Choroid plexus epithelial cell (primary cell): Measurements from ENCODE around the gene EMILIN3.

Experiments
- DNase-seq: peaks from one replicate; pipeline ENCODE4 v3.0.0-alpha.2; 2010; ENCODE audit warnings: low read depth
- H3K4me3 ChIP-seq: 2 replicates; pipeline ENCODE4 v1.5.1; 2011; ENCODE audit warnings: low read depth, mild to moderate bottlenecking, control low read depth, low read length, moderate library complexity
- TF ChIP-seq, protein P1 (sequence below): conservative IDR thresholded peaks from 2 replicates; pipeline ENCODE4 v1.5.1; 2011; ENCODE audit warnings: low read depth, mild to moderate bottlenecking, control low read depth, inconsistent platforms, low read length, moderate library complexity

Gene EMILIN3

DNA sequence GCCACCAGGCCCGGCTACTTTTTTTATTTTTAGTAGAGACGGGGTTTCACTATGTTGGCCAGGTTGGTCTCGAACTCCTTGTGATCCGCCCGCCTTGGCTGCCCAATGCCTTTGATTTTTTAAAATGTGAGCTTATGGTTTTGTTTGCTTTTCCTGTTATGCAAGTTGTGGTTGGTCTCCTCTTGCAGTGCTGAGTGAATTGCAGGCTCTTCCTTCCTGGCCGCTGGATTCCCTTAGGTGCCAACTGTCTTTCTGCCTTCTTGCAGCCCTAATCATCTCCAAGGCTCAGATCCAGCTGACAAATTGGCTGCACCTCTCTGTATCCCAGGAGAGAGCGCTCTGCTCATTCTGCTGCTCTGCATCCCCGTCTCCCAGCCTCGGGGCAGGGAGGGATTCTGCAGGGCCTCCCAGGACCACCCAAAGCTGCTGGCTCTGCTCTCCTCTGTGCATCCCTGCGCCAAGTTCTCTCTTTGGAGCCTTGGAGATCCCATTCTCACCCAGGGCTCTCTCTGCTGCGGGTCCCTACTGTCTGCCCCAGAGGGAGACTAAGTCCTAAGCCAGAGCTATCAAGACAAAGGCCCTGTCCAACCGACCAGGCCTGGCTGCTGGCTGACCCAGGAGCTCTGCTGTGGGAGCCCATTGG lies 14.1 kb upstream of the EMILIN3 start:
- TF ChIP-seq, protein P1, sequence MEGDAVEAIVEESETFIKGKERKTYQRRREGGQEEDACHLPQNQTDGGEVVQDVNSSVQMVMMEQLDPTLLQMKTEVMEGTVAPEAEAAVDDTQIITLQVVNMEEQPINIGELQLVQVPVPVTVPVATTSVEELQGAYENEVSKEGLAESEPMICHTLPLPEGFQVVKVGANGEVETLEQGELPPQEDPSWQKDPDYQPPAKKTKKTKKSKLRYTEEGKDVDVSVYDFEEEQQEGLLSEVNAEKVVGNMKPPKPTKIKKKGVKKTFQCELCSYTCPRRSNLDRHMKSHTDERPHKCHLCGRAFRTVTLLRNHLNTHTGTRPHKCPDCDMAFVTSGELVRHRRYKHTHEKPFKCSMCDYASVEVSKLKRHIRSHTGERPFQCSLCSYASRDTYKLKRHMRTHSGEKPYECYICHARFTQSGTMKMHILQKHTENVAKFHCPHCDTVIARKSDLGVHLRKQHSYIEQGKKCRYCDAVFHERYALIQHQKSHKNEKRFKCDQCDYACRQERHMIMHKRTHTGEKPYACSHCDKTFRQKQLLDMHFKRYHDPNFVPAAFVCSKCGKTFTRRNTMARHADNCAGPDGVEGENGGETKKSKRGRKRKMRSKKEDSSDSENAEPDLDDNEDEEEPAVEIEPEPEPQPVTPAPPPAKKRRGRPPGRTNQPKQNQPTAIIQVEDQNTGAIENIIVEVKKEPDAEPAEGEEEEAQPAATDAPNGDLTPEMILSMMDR = no peak
- DNase-seq = no peak
- H3K4me3 ChIP-seq = no peak overlapping the region

GRCh38 chr20:41379551-41379950 lies 12.9 kb upstream of the EMILIN3 start:
- TF ChIP-seq, protein P1 = no peak
- no peak for DNase-seq
- H3K4me3 ChIP-seq = no peak overlapping the region

DNA sequence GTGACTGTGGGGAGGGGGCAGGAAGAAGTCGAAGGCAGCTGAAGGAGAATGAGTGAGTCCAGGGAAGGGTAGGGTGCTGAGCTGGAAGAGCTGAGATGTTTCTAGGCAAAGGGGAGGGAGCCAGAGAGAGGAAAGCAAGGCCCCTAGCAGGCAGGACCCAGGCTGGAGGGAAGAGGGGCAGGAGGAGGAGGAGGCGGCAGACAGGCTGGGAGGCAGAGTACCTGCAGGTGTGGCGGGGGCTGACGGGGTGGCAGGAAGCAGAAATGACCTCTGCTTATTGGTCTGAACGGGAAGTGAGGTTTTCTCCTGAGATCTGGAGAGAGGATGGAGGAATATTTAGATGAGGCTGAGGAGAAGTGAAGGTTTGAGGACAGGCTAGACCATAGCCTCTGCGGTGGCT lies 10.7 kb upstream of the EMILIN3 start:
- DNase-seq = no peak
- TF ChIP-seq, protein P1 = no peak
- no peak overlapping the region for H3K4me3 ChIP-seq

DNA sequence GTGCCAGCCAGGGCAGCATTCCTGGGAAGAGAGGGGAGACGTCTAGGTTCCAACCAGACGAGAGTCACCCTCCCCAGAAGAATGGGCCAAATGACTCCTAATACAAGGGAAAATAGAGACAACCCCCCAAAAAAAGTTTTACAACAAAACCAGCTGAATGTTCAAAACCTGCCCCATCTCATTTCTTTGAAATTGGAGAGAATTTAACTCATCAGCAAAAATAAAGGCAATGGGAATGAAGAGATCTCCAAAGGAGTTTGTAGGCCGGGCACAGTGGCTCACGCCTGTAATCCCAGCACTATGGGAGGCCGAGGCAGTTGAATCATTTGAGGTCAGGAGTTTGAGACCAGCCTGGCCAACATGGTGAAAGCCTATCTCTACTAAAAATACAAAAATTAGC lies 9.7 kb upstream of the EMILIN3 start:
- no peak for DNase-seq
- TF ChIP-seq, protein P1 = no peak
- H3K4me3 ChIP-seq = no peak overlapping the region

- no peak overlapping the region for H3K4me3 ChIP-seq
- no peak for DNase-seq
- TF ChIP-seq, protein P1 = no peak
Observed at GRCh38 chr20:41375846-41376245, 9.2 kb upstream of the EMILIN3 start.

DNA sequence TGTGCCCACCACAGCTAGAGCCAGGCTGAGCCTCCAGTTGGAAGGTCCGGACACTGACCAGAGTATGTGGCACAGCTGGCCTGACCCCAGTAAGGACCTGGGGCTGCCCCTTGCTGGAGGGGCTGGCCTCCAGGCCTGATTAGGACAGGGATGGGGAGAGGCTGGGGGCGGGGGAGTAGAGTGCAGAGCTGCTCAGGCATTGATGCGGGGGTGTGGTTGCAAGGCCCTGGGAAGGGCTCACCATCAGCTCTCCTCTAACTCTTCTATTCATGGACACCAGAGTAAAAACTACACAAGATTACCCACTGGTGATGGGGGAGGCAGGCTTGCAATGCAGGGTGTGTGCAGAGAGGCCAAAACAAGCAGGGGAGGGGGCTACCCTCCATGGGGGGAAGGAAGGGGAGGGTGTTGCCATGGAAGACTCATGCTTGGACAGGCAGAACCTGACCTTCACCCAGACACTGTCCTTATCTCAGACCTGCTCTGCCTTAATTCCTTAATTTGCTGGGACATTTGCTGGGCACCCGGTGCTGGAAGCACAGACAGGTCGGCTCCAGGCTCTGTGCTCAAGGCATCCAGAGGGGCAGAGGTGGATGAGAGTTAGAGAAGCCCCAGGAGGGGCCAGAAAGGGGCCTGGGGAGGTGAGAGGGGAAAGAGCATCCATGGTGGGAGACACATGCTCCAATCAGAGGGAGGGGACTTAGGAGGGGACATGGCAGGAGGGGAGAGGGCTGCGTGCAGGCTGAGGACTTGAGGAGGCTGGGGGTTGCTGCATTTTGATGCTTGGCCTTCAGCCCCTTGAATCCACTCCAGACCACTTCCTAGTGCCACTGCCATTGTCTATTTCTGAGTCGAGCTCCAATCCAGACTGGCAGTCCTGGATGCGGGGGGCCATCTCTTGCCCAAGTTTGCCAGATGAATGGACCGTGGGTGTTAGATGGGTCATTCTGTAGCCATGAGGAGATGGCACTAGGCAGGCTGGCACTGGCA lies 7.6 kb upstream of the EMILIN3 start:
- TF ChIP-seq, protein P1 = no peak
- no peak overlapping the region for H3K4me3 ChIP-seq
- no peak for DNase-seq
